Duodenal mucosa (tissue), 2 donors: ENCODE results near the gene CCL22.
"Not testable (repeated sequence)": the region's sequence is repeated elsewhere in the genome, so short reads cannot be mapped to it uniquely, and the experiment has no call there.

Source experiments
- H3K27ac ChIP-seq: one replicate; pipeline ENCODE4 v1.7.0; 2013; ENCODE audit warnings: low read depth, low read length
- H3K27me3 ChIP-seq, 2 donors: one replicate each; pipeline ENCODE4 v1.7.0; 2013; ENCODE audit warnings: low read length in 2 of 2, control low read depth in 1 of 2; ENCODE audit not compliant: insufficient read depth in 2 of 2, control insufficient read depth in 1 of 2
- H3K36me3 ChIP-seq, 2 donors: one replicate each; pipeline ENCODE4 v1.7.0; 2013; ENCODE audit warnings: low read length in 2 of 2, control low read depth in 1 of 2; ENCODE audit not compliant: insufficient read depth in 2 of 2, control insufficient read depth in 1 of 2
- H3K4me1 ChIP-seq, 2 donors: one replicate each; pipeline ENCODE4 v1.7.0; 2013; ENCODE audit warnings: low read length in 2 of 2, control low read depth in 1 of 2; ENCODE audit not compliant: insufficient read depth in 2 of 2, control insufficient read depth in 1 of 2
- H3K4me3 ChIP-seq, 2 donors: one replicate each; pipeline ENCODE4 v1.7.0; 2013; ENCODE audit warnings: low read length in 2 of 2, low read depth in 1 of 2
- H3K9ac ChIP-seq, 2 donors: one replicate each; pipeline ENCODE4 v1.7.0; 2013; ENCODE audit warnings: low read length in 2 of 2, low read depth in 1 of 2
- H3K9me3 ChIP-seq, 2 donors: one replicate each; pipeline ENCODE4 v1.7.0; 2013; ENCODE audit warnings: low read length in 2 of 2, control low read depth in 1 of 2; ENCODE audit not compliant: control insufficient read depth in 1 of 2

CCL22 gene

GRCh38 chr16:57374925-57375465, 16.4 kb downstream of the CCL22 start:
- not testable (repeated sequence) for H3K27me3 ChIP-seq, H3K9me3 ChIP-seq, H3K36me3 ChIP-seq, H3K9ac ChIP-seq, H3K4me3 ChIP-seq, H3K27ac ChIP-seq
- peaks cover 14 to 23% of the 10 kb centered on the region in 2 donors for H3K4me1 ChIP-seq

- Histone ChIP-seq H3K27me3 (no peaks in the 10 kb centered on the region), H3K27ac (no peak overlapping the region), H3K9ac (no peak overlapping the region), H3K36me3 (no peaks in the 10 kb centered on the region), H3K4me3 (no peak overlapping the region), H3K9me3 (no peaks in the 10 kb centered on the region), H3K4me1 (peaks cover 14 to 23% of the 10 kb centered on the region in 2 donors)
These were observed 17.8 kb downstream of the CCL22 start for GRCh38 chr16:57376313-57376818.

GRCh38 chr16:57377080-57377841, 18.7 kb downstream of the CCL22 start:
- no peaks in the 10 kb centered on the region for H3K27me3 ChIP-seq
- H3K36me3 ChIP-seq: no peaks in the 10 kb centered on the region
- no peaks in the 10 kb centered on the region for H3K9me3 ChIP-seq
- H3K27ac ChIP-seq: no peak overlapping the region
- H3K4me1 ChIP-seq: peaks cover 11 to 18% of the 10 kb centered on the region in 2 donors
- no peak overlapping the region for H3K9ac ChIP-seq
- no peak overlapping the region for H3K4me3 ChIP-seq

GRCh38 chr16:57379579-57379978, 21.0 kb downstream of the CCL22 start:
- H3K36me3 ChIP-seq: no peaks in the 10 kb centered on the region
- H3K27me3 ChIP-seq: no peaks in the 10 kb centered on the region
- no peak overlapping the region for H3K9ac ChIP-seq
- H3K27ac ChIP-seq: peak overlapping the region; percentile 32
- no peak overlapping the region for H3K4me3 ChIP-seq
- H3K9me3 ChIP-seq: no peaks in the 10 kb centered on the region
- H3K4me1 ChIP-seq: peaks cover 18 to 23% of the 10 kb centered on the region in 2 donors

GRCh38 chr16:57380671-57381462, 22.3 kb downstream of the CCL22 start:
- H3K9ac ChIP-seq: no peak overlapping the region
- H3K27me3 ChIP-seq: no peaks in the 10 kb centered on the region
- H3K9me3 ChIP-seq: no peaks in the 10 kb centered on the region
- H3K36me3 ChIP-seq: no peaks in the 10 kb centered on the region
- no peak overlapping the region for H3K4me3 ChIP-seq
- H3K4me1 ChIP-seq: peaks cover 20 to 23% of the 10 kb centered on the region in 2 donors
- no peak overlapping the region for H3K27ac ChIP-seq

GRCh38 chr16:57381791-57382534, 23.4 kb downstream of the CCL22 start:
- H3K36me3 ChIP-seq: no peaks in the 10 kb centered on the region
- H3K9ac ChIP-seq: no peak overlapping the region
- H3K27me3 ChIP-seq: no peaks in the 10 kb centered on the region
- peaks cover 20 to 23% of the 10 kb centered on the region in 2 donors for H3K4me1 ChIP-seq
- no peaks in the 10 kb centered on the region for H3K9me3 ChIP-seq
- no peak overlapping the region for H3K4me3 ChIP-seq
- no peak overlapping the region for H3K27ac ChIP-seq

- H3K27ac ChIP-seq: no peak overlapping the region
- H3K9me3 ChIP-seq: no peaks in the 10 kb centered on the region
- H3K9ac ChIP-seq: no peak overlapping the region
- no peaks in the 10 kb centered on the region for H3K36me3 ChIP-seq
- peaks cover 16 to 18% of the 10 kb centered on the region in 2 donors for H3K4me1 ChIP-seq
- H3K4me3 ChIP-seq: no peak overlapping the region
- no peaks in the 10 kb centered on the region for H3K27me3 ChIP-seq
These were observed 24.1 kb downstream of the CCL22 start for GRCh38 chr16:57382535-57383275.

GRCh38 chr16:57383276-57384247, 25.0 kb downstream of the CCL22 start:
- Histone ChIP-seq H3K36me3 (no peaks in the 10 kb centered on the region), H3K4me1 (peaks cover 14 to 20% of the 10 kb centered on the region in 2 donors), H3K4me3 (no peak overlapping the region), H3K27ac (no peak overlapping the region), H3K9me3 (no peaks in the 10 kb centered on the region), H3K9ac (no peak overlapping the region), H3K27me3 (no peaks in the 10 kb centered on the region)
